ENCODE data around the gene MYH15.

The MYH15 gene

DNA sequence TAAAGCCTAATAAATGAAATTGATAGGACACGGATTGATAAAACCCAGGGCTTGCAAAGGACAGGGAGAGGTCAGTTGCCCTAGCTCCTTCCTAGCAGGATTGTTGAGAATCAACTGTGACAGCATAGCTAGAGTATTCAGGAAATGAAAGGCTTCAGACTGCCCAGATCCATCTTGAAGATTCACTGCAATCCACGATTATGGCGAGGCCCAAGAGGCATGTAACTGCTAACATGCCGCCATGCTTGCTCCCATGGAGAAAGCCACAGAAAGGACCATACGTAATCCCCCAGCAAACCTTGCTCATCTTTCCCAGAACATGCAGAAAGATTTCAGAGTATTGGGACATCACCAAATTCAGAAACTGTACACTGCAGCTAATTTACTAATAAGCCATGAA is 41.3 kb downstream of the MYH15 start:
- DNase-seq = no peak

DNA sequence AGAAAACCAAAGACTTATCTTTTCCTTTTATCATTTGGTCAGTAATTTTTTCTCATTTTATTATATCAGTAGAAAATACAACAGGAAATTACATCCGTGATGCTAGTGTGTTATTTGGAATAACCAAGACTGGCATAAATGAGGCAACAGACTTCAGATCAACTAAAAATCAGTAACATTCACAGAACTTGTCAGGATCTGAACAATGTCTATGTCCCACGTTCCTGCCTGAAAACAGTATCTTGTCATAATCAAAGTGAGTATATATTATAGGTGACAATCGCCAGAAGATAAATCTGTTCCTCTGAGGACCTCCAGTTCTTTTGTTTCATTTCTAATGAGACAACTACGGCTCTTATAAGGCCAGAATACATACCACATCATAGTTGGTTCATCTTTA is 41.8 kb downstream of the MYH15 start:
- DNase-seq = no peak

DNA sequence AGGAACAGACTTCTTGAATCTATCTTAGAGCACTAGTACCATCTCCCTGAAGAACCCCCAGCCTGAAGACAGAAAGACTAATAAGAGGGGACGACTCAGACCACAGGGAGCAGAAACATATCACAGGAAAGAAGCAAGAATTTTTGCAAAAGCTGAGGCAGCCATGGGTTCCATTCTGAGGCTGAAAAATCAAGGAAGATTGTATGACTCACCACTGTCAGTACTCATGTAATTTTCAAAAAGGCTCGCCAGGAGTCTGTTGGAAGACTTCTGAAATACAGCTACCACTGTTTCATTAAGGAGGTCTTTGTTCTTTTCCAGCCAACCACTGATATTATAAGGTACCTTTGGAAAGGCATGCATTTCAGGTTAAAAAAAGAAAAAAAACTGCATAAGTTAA is 47.5 kb downstream of the MYH15 start:
- DNase-seq = no peak

DNA sequence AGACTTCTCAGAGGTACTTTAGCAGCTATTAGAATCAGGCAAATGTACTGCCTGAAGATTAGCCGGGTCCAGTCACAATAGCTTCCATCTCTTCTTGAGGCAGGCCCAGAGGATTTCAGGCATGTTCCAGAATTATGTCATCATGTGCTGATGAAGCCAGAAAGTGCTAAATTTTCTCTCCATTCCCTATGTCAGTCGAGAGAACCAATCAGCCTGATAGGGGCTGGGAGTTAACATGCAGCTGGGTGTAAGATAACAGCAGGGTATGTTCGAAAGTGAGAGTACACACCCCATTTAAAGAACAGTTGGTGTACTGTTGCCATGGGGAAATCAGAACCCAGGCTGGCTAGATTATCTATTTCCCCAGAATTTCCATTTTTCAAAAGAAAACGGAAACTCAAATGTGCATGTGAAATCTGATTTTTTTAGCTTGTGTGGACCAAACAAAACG is 48.7 kb downstream of the MYH15 start:
- DNase-seq = no peak

DNA sequence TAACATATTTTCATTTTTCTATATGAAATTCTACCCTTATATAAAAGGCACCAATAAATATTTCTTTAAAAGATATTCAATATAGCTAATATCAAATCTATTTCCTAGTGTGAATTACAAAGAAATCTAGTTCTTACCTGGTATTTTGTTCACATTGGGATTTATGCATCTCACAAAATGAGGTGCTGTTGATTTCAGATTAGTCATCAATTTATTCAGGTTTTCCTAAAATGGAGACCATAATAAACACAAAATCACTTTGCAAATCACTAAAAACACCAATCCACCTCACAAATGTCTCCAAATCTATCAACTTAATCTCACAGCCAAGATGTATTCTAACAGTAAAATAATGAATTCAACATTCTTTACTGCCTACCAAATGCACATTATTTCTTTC is 51.2 kb downstream of the MYH15 start:
- DNase-seq = no peak

DNA sequence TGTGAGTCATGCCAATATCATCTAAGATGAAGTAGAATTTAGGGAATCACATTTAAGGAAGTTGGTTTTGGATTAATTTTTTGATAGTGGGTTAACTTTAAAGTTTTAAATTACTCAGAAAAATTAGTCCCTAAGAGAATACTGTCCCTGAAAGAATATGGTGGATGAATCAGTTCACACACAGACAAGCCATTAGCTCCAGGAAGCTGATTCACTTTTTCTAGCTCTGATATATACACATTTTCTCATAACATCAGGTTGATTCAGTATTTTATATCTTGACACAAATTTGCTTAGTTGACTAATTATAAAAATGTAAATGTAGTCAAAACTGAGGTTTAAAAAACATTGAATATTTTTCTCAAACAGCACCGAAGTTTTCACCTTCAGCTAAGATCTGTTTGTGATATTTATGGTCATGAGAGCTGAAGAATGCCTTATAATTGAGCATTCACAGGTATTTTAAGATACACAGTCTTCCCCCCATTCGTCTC is 55.1 kb downstream of the MYH15 start:
- DNase-seq = no peak

DNA sequence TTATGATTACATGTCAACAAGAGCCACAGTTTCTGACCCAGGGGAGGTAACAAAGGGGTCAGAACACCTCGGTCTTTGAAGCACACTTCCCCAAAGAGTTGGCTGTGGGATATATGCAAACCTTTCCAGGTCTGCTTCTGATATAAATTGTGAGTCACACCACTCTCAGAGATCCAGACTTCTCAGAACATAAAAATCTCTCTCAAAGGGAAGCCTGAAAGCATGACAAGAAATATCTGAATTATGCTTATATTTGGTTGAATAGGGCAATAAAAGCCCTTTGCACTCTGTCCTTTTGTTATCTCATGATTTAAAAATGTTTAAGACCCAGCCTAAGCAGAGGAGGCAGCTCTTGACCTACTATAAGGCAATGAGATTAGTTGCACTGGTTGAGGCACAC is 56.8 kb downstream of the MYH15 start:
- no peak for DNase-seq

DNA sequence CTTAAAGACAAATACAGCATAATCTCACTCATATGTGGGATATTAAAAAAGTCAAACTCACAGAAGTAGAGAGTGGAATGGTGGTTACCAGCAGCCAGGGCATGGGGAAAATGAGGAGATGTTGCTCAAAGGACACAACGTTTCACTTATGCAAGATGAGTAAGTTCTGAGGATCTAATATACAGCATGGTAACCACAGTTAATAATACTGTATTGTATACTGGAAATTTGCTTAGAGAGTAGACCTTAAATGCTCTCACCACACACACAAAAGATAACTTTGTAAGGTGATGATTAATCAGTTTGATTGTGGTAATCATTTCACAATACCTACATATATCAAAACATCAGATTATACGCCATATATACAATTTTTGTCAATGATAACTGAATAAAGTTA is 60.0 kb downstream of the MYH15 start:
- no peak for DNase-seq

DNA sequence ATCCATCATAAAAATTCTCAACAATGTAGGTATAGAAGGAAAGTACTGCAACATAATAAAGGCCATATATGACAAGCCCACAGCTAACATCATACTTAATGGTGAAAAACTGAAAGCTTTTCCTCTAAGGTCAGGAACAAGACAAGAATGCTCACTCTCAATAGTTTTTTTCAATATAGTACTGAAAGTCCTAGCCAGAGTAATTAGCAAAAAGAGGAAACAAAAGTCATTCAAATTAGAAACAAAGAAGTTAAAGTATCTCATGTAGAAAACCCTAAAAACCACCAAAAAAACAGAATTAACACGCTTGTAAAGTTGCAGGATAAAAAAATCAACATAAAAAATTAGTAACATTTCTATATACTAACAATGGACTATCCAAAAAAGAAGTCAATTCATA is 61.8 kb downstream of the MYH15 start:
- no peak for DNase-seq

DNA sequence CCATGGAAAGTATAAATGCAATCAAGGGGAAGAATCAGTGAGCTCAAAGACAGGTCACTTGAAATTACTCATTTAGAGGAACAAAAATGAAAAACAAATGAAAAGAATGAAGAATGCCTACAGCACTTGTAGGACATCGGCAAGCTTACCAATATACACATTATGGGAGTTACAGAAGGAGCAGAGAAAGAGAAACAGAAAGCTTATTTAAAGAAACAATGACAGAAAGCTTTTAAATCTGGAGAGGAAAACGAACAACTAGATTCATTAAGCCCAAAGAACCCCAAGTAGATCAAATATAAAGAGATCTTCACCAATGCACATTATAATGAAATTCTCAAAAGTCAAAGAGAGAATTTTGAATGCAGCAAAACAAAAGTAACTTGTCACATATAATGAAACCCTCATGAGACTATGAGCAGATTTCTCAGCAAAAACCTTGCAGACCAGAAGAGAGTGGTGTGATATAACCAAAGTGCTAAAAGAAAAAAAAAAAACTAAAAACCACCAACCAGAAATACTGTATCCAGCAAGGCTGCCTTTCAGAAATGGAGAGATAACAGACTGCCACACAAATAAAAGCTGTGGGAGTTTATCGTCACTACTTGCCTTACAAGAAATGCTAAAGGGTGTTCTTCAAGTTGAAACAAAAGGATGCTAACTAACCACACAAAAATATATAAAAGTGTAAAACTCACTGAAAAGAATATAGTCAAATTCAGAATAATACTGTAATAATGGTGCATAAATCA is 63.1 kb downstream of the MYH15 start:
- DNase-seq = no peak

DNA sequence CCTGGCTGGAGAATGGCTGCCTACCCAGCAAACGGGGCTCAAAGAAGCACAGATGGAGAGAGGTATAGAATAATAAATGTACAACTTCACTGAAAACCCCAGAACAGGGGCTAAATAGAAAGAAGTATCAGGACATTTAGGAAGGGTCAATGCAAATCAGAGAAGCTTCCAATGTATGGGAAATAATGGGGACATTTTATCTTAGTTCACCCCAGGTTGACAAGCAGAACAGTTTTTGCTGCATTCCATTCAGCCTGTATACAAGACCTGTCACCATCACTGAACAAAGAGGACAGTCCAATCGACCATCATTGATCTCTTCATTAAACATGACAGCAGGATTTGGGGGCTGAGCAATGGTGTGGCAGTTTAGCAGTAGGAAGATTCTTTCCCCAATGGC is 68.1 kb downstream of the MYH15 start:
- DNase-seq = no peak

DNA sequence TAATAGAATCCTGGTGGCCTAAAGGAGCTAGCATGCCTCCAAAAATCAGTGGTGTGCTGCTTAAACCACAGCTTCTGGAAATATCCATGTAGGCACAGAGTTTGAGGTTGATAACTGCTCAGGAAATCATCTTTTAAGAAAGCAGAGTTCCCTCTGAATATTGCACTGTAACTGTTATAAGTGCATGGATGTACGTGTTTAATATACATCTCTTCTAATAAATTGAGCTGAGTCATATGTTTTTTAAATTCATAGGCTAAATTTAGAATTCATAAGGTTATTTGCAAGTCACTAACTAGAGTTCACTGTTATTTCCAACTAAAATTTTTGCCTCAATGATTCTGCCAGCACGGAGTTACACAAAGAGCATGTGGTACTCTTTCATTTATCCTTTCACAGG is 68.9 kb downstream of the MYH15 start:
- no peak for DNase-seq

DNA sequence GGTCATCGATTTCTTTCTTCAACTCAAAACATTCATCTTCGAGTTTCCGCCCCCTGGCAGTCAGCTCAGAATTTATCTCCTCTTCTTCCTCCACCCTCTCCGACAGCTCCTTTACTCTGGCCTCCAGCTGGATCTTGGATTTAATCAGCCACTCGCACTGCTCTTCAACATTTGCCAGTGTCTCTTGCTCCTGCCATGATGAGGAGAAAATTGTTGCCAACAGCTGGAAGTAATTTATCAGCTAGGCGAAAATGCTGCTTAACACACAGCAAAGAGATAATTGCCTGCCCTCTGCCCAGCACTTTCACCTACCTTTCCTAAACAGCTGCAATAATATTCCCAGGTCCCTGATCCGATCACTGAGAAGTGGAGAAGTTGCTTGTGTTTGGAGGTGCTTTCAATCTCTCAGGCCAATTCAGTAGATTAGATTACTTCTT is 69.3 kb downstream of the MYH15 start:
- DNase-seq = no peak

DNA sequence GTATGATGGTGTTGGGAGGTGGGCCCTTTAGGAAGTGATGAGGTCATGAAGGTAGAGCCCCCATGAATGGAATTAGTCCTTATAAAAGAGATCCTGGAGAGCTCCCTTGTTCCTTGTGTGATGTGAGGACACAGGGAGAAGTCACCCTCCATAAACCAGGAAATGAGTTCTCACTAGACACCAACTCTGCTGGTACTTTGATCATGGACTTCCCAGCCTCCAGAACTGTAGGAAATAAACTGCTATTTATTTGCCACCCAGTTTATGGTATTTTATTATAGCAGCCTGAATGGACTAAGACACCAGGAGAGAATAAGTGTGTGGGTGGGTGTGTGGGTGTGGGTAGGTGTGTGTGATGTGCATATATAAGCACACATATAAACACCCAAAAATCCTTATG is 71.9 kb downstream of the MYH15 start:
- DNase-seq = no peak

DNA sequence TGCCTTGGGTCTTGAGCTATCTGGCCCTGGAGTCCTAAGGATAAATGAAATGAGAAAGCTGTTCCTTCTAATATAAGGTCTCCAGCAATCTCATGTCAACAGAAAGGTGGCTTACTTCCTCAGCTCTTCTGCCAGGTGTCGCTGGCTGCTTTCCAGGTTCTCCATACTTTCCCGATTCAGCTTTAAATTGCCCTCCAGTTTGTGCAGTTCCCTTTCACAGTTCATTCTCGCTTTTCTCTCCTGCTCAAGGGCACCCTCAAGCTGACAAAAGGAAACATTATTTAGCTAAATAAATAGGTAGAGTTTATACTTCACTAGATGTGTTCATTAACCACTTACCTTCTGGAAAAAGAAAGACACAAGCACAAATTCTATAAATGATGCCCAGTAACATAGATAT is 73.0 kb downstream of the MYH15 start:
- peak; percentile 65 for DNase-seq

DNA sequence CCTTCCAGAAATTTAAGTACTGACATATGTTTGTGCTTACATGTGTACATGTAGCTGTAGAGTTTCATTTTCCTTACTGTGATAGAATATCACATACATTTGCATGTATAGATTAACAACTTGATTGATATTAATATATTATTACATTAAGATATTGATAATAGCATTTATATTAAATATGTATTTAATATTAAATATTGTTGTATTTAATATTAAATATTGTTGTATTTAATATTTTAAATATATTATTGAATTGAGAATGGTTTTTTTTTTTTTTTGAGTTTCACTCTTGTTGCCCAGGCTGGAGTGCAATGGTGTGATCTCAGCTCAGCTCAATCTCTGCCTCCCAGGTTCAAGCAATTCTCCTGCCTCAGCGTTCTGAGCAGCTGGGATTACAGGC is 76.5 kb downstream of the MYH15 start:
- DNase-seq = no peak

DNA sequence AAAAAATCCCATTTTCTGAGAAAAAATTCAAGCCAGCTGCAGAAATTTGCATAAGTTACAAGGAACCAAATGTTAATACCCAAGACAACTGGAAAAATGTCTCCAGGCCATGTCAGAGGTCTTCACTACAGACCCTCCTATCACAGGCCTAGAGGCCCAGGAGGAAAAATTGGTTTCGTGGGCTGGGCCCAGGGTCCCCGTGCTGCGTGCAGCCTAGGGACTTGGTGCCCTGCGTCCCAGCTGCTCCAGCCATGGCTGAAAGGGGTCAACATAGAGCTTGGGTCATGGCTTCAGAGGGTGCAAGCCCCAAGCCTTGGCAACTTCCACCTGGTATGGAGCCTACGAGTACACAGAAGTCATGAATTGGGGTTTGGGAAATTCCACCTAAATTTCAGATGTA is 78.0 kb downstream of the MYH15 start:
- no peak for DNase-seq

DNA sequence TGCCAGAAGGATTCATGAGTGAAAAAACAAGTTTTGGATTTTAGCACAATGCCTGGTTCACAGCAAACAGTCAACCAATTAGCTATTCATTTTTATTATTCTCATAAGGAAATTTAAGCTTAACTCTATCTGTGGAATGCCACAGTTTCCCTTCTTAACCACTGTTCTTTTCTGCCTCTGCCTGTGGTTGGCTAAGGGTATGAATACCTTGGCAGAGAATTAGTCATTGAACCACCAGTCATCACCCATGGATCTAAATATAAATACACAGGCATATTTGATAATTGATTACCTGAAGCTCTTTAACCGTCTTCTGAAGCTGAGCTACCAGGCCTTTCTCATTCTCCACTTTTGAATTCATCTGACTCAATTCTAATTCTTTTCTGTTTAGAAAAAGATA is 79.9 kb downstream of the MYH15 start:
- DNase-seq = no peak

DNA sequence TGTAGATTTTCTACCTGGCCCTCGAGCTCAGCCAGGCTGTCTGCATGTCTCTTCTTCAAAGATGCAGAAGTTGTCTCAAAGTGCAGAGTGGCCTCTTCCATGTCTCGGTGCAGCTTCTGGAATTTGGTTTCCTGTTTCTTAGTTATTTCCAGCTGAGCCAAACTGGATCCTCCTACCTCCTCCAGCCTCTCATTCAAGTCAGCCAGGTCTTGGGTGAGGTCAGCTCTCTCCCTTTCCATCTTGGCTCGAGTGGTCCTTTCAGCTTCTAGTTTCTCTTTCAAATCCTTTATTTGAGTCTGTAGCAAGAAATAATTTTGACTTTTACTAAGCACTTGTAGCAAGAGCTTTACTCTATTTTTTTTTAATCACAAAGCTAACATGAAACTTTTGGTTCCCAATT is 81.8 kb downstream of the MYH15 start:
- no peak for DNase-seq

DNA sequence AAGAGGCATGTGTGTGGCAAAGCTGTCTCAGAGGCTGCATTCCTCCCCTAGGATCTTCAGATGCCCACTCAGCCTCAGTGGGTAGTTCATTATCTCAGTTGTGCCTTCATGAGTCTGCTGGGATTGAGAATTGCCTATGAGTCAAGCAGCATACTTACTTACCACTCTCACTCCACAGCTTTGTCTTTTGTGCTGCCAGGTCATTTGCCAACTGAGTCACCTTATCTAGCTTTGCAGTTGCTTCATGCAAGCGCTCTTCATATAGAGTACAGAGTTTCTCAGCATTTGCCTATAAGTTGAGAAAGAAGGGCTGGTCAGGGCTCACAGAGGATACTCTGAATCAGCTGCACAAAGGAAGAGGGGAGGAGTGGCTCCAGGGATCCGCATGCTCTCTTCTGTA is 89.5 kb downstream of the MYH15 start:
- no peak for DNase-seq

DNA sequence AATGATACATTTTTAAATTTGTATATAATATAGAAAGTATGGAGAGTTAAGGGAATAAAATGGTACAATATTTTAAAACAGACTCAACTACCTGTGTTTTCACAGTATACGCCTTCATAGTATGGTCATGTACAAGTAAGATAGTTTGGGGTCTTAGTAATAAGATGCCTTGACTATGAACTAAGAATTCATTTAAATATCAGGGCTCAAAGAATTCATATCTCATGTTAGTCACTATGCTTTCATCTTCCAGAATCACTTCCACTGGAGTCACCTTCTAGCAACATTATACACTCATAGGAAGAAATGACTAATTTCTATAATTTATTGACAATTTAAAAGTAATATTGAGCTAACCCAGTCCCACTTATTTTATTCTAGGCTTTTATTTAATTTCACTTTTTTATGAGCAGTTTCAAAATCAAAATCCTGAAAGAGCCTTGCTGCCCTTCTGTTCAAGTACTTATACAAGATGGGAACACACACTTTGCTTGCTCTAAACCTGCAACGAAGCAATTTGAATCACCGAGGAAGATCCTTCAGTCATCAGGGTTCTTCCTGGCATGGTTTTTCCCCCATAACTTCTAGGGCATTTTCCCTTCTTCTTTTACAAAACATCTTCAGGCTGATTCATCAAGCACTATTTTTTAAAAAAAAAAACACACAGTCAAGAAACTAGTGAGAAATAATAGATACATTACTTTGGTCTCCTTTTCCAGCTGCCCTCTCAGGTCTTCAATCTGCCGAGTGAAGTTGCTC is 94.1 kb downstream of the MYH15 start:
- no peak for DNase-seq

DNA sequence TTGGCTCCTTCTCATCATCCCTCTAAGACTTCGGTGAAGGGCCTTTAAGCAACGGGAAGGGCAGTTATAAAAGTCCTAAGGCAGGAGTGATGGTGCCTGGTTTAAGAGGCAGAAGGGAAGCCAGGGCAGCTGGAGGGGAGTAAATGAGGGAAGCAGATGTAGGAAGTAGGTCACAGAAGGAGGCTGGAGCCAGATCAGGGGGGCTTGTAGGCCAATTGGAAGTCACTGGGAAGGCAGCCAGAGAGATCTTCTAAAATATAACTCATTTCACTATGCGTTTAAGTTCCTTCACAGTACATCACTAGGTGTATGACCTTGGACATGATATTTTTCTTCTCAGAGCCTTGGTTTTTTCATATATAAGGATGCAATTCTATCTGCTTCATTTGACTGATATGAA is 94.7 kb downstream of the MYH15 start:
- DNase-seq = no peak

DNA sequence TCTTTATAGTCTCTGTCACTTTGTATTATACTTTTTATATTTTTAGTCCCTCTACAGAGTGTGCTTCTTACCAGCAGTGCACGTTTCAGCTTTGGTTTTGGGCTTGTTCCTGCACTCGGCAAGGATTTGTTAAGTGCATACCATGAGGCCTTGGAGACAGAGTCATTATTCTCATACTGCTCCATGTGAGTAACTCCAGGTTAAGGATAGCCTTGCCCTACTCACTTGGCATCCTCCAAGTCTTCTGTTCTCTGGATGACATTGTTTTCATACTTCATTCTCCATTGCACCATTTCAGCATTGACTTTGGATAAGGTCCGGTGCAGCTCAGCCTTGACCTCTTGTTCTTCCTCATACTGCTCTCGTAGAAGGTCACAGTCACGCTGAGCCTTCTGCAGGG is 96.4 kb downstream of the MYH15 start:
- no peak for DNase-seq

DNA sequence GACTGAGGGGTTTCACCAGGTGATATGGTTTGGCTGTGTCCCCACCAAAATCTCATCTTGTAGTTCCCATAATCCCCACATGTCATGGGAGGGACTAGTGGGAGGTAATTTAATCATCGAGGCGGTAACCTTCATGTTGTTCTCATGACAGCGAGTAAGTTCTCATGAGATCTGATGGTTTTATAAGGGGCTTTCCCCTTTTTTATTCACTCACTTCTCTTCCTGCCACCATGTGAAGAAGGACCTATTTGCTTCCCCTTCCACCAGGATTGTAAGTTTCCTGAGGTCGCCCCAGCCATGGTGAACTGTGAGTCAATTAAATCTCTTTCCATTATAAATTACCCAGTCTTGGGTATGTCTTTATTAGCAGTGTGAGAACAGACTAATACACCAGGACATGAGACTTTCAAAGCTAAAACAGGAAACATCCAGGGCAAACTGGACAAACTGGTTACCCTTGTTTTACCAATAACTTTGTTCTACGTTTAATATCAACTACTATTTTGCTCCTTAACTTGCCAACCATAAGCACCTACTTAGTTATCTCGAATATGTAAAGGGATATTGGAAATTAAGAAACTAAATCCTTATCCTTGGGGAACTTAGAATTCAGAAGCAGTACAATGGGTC is 98.2 kb downstream of the MYH15 start:
- peak; percentile 63 for DNase-seq

Data from DMS53 (cell line).